Measurements from ENCODE around the gene SLC22A31.

The SLC22A31 gene

DNA sequence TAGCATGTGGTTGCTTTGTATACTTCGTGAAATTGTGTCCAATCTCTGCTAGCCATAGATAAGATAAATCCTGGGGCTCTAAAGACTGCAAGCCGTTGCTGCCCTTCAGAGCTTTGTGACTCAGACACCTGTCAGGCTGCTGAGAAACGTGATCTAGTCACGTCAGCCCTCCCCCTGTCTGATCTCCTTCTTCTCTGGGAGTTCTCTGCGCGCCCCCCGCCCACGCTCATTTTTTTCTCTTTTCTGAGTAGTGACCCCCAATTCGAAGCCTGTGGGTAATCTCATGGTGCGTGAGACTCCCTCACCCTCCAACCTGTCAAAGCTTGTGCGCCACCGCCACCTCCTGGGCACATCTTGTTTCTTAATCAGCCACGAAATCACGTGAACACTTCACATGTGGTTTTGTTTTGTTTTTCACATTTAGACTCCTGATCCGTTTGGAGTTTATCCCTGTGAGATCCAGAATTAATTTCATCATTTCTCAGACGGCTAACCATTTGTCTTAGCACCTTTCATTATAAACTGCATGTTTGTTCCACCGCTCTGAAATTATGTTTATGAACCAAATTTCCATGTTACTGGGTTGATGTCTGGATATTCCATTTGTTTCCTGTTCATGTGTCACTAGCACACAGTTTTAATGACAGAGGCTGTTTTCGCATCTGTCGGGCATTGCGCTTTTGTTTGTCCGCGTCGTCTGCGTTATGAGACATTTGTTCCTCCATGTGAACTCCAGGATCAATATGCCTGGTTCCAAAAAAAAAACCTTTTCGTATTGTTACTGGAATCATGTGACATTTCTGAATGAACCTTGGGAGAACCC is 16.2 kb upstream of the SLC22A31 start:
- peak; percentile 82 for DNase-seq

DNA sequence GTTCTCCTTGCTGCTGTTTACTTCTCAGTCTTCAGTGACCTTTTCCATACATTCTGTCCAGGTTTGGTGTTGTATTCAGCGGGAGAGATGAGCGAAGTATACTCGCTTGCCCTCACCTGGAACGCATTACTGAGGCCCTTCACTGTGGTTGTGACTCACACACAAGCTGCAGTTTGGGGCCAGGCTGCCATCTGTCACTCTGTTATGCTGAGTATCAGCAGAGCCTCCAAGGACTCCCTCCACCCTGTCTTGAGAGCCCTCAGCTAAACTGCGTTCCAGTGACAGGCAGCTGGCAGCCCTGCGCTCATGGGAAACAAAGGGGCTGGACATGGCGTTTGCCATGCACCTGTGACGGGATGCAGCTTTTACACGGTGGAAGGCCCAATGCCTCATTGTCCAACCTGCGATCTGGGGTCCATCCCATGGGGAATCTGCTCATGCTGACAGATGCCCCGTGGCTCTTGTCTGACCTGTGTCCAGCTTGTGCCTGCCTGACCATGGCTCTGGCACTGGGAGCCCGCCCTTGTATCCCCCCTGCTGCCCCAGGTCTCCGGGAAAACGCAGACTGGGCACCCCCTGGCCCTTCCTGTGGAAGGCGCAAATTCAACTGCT is 10.7 kb upstream of the SLC22A31 start:
- no peak for DNase-seq

DNA sequence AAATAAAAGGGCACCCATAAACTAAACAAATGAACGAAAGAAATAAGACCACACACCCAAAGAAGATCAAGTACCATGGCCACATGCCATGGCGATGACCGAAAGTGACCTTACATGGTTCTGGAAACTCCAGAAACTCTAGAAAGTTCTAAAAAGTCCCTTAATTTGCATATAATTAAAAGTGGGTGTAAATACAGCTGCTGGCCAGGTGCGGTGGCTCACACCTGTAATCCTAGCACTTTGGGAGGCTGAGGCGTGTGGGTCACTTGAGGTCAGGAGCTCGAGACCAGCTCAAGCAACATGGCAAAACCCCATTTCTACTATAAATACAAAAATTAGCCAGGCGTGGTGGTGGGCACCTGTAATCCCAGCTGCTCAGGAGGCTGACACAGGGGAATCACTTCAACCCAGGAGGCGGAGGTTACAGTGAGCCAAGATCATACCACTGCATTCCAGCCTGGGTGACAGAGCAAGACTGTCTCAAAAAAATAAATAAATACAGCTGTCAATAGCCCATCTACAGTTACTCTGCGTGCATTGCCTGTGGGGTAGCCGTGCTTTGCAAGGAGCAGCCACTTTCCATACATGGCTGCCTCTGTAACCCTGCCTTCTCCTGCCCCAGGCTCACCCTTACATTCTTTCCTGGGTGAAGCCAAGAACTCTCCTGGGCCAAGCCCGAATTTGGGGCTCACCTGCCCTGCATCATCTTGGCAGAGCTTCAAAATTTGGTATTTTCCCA is 10.0 kb upstream of the SLC22A31 start:
- DNase-seq, result no peak

DNA sequence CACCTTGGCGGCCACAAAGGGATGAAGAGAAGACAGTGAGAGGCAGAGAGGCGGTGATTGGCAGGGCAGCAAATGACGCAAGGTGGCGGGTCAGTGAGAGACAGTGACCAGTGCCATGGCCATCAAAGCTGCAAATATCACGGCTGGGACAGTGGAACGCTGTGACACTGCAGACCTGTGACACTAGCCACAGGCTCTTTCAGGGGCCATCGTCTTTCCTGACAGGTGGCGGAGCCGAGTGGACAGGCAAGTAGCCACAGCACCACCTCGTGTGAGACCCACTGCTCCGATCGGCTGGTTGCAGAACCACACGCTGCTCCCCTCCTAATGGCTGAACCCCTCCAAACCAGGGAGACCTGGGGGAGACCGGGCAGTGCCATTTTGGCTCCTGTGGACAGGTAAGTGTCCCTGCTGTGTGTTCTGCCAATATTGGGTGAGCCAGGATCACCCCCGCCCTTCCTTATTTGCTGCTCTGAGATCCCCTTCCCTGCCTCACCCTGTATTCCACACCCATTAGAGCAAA is 9.2 kb upstream of the SLC22A31 start:
- no peak for DNase-seq

DNA sequence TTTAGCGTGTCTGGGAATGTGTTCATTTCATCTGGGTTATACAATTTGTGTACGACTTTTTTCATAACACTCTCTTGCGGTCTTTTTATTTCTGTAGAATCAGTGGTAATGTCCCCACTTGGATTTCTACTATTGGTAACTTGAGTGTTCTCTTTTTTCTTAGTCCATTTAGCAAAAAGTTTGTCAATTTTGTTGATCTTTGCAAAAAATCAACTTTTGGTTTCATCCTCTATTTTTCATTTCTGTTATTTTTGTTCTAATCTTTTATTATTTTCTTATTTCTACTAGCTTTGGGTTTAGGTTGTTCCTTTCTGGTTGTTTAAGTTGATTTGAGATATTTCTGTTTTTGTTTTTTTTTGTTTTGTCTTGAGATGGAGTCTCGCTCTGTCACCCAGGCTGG is 7.7 kb upstream of the SLC22A31 start:
- no peak for DNase-seq

DNA sequence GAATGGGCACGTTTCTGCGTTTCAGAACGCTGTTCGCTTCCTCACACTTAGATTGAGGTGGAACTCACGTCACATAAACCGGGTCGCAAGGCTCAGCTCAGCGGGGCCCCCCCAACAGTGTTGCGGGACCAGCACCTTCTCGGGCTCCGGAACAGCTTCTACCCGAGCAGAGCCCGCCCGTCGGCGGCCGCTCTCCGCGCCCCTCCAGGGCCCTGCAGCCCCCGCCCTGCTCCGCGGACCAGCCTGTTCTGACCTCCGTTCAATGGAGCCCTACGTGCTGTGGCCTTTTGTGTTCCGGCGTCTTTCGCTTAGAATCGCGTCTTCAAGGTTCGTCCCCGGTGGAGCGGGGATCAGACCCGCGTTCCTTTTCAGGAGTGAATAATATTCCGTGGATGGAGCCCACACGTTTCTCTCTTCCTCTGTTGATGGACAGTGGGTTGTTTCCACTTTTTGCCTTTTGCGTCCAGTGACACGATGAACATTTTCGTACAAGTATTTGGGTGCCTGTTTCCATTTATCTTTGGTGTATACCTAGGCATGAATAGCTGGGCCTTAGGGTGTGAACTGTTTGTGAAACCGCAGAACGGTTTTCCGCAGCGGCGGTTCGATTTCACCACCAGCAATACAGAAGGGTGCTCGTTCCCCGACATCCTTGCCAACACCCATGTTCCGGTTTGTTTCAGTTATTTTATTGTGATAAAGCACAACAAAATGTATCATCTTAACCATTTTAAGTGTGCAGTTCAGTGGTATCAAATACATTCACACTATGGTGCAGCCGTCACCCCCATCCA is 2.3 kb upstream of the SLC22A31 start:
- no peak for DNase-seq

DNA sequence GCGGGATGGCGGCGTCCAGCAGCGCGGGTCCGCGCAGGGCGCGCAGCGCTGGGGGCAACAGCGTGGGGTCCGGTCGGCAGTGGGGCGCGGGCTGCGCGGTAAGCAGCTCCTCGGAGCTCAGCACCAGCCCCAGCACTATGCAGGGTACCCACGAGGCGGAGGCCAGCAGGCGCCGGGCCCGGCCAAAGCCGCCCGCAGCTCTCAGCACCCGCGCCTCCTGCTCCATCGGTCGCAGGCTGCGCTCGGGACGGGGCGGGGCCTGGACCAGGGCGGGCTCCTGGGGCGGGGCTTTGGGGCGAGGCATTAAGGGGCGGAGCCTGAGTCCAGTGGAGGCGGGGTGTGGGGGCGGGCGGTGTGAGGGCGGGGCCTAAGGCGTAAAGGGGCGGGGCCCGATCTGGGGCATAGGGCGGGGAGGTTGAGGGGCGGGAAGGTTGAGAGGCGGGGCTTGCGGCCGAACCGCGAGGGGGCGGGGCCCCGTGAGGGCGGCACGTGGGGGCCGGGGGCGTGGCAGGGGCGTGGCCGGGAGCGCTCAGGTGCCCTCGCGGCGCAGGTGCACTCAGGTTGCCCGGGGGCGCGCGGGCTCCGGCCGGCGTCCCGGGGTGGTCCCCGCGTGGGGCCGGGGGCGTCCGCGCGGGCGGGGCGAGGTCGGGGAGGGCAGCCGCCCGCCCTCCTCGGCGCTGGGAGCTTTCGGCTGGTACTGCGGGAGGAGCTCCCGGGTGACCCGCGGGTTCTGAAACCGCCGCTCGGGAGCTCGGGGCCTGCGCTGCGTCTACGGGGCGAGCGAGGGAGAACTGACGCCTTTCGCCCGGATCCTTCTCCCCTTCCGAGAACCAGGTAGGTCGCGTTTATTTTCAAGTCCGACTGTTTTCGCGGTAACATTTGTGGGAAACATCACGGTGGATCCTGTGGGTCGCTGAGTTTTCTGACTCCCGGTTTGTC is 1.4 kb upstream of the SLC22A31 start:
- peak; percentile 80 for DNase-seq

DNA sequence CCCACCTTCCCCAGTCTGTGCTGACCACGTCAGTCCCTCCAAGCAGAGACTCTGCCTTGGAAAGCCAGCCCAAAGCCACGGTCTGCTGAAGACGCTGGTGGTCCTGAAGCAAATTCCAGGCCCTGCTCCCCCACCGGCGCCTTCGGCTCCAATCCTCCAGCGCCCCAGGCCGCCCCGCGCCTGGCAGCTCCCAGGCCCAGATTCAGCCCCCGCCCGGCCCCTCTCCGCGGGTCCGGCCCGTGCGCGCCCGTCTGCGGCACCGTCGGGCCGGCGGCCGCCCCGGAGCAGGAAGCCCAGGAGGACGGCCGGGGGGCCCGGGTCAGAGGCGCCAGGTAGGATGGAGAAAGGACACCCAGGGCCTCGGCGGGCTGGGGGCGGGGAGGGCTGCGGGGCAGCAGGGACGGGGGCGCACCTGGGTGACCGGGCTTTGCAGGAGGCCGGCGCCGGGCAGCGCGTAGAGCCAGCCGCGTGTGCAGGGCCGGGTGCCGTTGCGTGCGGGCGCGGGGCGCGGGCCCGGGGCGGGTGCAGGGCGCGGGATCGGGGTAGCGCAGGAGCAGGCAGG is 594 bp upstream of the SLC22A31 start:
- no peak for DNase-seq

DNA sequence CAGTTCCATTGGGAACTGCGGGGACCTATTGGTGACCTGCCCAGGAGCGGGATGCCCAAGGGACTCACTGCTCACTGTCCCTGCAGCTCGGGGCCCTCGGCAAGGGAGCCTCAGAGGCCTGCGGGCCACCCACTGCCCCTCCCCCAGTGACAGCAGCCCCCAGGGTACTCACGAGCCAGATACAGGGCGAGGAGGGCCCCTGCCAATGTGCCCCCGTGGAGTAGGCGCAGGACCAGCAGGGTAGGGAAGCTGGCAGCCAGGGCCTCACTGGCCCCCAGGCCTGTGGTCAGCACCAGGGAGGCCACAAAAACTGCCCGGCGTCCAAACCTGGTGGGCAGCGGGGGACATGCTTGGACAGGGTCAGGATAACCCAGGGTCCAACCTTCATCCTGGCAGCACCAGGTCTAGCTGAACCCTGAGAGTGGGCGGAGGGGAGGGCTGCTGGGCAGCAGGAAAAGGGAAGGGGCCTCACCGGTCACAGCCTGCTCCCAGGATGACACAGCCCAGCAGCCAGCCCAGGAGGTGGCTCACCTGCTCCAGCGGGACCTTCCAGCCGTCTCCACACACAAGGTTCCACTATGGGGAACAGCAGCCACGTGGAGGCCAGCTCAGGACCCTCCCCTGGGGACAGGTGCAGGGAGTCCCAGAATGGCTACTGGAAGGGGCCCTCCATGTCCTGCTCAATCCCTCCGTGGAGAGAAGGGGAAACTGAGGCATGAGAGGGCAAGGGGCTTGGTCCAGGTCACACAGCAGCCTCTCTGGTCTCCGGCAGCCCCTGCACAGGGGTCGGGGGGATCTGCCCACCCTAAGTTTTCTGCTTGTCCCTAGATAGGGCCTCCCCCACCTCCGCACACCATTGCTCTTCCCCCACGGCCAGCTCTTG is 855 bp downstream of the SLC22A31 start:
- DNase-seq, result no peak

DNA sequence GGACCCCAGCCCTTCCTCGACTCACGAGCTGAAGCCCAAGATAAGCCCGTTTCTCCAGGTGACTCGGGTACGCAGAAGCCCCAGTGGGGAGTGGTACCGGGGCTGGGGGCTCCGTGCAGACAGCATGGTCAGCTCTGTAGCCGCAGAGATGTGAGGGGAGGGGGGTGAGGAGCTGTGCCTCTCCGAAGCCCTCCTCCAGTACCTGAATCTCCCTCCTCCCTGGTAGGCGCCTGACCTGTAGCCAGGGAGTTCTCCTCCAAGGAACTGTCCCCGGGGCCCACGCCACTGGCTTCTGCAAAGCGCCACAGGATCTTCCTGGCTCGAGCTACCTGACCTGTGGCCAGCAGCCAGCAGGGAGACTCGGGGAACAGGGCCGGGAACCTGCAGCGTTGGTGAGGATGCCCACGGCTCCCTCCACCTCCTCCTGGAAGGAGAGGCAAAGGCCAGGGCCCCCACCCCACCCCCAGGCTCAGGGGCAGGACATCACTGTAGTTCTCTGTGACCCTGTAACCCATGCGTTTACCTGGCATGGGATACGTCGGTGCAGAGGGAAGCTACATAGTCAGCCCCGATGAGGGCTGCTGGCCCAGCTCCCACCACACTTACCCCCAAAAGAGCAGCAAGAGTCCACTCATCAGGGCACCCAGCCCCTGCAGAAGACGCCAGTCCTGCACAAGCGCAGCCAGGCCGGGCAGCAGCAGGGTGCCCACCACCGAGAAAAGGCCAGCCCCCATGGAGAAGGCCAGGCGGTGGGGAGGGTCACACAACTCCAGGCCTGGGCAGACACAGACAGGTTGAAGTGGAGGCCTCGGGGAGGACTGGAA is 1.7 kb downstream of the SLC22A31 start:
- no peak for DNase-seq

DNA sequence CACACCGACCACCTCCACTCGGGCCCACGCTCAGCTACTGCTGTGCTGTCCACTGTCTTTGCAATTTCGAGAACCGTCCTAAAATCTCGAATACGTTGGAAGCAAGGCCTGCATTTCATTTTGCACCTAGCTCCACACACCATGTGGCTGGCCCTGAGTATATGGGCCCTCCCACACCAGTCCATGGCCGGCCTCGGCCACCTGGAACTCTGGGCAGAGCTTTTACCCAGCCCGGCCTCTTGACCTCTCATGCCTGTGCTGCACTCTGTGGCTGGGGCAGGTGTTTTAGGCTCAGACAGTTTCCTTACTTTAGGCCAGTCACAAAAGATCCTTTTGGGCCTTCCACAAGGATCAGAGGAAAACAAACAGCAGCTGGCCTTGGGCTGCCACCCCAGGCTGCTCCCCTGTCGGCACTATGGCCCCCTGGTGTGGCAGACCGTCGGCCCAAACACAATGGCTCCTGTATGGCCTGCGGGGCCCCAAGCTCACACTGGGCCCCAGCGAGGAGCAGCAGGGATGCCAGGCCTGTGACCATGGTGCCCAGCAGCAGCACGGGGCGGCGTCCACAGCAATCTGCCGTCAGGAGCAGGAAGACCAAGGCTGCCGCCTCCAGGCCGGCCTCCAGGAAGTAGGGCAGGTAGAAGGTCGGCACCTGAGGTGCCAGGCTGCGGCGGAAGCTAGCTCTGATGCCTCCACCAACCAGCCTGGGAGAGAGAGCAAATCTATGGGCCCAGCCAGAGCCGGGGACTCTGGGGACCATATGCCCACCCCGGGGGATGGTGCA is 2.5 kb downstream of the SLC22A31 start:
- no peak for DNase-seq

DNA sequence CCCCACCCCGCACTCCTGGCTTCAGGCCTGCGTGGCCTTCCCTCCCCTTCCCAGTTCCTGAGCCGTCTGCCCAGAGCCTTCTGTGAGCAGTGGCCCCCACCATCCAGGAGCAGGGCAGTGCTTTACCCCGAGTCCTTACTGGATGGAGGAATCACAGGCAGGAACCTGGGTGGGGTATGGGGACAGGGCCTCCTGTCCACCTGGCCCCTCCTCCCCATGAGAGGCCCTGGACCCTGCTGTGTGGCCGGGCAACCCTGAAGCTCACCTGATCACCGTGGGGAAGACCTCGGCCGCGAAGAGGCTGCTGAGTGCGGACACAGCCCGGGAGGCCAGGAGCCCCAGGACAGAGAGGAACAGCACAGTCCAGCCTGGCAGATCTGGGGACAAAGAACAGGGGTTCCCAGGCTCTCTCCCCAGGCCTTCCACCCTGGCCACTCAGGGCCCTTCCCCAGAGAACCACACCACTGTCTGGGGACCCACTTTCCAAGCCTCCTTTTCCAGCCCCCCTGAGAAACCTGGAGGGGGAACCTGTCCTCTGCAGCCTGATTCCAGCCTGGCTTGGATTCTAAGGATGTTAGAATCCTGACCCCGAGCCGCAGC is 3.2 kb downstream of the SLC22A31 start:
- DNase-seq, result no peak

DNA sequence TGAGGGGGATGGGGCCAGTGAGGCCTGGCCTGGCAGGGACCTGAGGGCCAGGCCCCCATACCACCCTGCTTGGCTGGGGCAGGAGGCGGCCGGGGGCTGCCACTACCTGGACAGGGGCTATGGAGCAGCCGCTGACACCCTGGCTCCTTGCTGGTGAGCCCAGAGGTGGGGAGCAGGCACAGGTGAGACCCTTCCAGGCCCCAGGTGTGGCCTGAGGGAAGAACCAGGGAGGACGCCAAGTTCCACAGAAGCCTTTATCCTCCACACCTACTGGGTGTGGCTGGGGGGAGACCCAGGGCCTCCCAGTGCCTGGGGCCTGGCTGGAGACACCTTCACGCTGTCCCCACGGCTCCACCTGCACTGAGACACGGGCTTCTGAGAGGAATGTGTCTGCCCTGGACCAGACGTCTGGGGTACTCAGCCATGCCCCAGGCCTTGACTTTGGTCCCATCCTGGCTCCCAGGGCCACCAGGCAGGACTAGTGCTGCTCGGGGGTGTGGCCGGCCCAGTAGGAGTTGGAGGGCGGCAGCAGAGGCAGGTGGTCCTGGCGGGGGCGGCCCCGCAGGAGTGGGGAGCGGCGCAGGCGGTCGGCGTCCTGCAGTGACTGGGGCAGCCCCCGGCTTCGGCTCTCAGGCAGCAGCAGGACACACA is 4.7 kb downstream of the SLC22A31 start:
- no peak for DNase-seq

DNA sequence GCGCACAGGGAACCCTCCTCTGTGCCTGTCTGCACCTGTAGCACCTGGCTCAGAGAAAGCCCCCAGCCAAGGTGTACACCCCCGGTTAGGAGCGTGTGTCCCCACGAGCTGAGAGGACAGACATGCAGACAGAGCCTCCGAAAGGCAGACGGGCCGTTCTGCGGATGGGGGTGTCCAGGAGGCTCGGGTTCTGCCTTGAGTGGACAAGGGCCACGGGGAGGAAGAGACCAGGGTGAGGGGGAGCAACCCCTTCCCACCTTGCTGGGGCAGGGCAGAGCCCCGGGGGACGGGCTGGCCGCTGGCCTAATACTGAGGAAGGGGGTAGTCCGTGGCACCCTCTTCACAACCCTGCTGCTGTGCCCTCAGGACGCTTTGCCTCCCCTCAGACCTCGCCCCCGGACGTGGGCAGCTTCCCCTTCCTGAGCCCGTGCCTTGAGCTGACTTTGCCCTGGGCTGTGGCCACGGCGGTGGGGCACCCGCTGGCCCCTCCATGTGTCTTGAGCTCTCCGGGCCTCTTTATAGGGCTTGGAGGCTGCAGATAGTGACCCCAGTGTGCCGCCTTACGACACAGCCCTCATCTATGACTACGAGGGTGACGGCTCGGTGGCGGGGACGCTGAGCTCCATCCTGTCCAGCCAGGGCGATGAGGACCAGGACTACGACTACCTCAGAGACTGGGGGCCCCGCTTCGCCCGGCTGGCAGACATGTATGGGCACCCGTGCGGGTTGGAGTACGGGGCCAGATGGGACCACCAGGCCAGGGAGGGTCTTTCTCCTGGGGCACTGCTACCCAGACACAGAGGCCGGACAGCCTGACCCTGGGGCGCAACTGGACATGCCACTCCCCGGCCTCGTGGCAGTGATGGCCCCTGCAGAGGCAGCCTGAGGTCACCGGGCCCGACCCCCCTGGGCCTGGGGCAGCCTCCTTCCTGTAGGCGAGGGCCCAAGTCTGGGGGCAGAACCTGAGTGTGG is 5.7 kb downstream of the SLC22A31 start:
- DNase-seq, result no peak

DNA sequence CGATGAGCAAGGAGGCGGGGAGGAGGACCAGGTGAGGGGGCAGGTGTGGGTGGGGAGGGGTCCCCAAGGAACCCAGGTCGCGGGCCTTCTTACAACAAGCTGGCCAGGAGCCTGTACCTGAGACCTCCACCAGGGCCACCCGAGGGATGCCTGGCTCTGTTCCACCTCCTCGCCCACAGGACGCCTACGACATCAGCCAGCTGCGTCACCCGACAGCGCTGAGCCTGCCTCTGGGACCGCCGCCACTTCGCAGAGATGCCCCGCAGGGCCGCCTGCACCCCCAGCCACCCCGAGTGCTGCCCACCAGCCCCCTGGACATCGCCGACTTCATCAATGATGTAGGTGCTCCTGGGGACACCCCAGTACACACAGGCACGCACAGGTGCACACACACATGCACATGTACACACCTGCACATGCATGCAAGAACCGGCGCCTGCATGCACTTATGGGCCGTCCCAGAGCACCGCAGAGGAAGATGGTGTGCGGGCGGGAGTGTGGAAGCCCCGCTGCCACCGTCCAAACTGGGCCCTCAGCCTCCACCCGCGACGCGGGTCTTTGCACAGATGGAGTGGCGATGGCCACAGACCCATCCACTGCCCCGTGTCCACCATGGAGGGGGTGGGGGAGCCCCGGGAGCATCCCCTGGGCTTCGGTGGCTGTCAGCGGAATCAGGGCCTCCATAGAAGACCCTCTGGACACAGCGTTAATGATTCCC is 6.6 kb downstream of the SLC22A31 start:
- no peak for DNase-seq
